Stomach (tissue), 4 donors: ENCODE data around the gene EMC9.

ENCODE experiments used
- POLR2A ChIP-seq, 4 donors: fragments of 450-650 bp; IDR thresholded peaks; one replicate each; pipeline ENCODE4 v1.6.1; 2016; ENCODE audit warnings: antibody characterized with exemption in 4 of 4, control low read depth in 2 of 4, mild to moderate bottlenecking in 1 of 4, moderate library complexity in 1 of 4
- TF ChIP-seq, protein P1 (sequence below), 7 experiments: fragments of 450-650 bp in 4 of 7; fragments of 200-600 bp in 3 of 7; sonication (generic) in 3 of 7; IDR thresholded peaks; one replicate each; pipeline ENCODE4 v1.5.1; 2016 to 2019; ENCODE audit warnings: antibody characterized with exemption in 7 of 7, control low read depth in 2 of 7, mild to moderate bottlenecking in 1 of 7

DNA sequence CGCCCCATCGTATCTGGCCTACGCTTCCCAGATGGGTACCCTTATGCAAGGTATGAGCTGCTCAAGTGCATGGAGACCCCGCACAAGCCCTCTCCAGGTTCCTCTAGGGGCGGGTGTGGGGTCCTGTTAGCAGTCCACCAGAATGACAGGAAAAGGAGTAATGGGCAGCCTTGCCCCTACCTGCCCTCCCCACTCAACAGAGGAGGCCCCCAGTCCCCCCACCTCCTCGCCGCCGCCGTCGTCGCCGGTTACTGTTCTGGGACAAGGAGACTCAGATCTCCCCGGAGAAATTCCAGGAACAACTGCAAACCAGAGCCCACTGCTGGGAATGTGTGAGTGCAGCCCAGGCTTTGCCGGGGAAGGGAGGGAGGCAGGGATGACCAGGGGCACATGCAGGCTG is 36.5 kb upstream of the EMC9 start:
- TF ChIP-seq, protein P1, sequence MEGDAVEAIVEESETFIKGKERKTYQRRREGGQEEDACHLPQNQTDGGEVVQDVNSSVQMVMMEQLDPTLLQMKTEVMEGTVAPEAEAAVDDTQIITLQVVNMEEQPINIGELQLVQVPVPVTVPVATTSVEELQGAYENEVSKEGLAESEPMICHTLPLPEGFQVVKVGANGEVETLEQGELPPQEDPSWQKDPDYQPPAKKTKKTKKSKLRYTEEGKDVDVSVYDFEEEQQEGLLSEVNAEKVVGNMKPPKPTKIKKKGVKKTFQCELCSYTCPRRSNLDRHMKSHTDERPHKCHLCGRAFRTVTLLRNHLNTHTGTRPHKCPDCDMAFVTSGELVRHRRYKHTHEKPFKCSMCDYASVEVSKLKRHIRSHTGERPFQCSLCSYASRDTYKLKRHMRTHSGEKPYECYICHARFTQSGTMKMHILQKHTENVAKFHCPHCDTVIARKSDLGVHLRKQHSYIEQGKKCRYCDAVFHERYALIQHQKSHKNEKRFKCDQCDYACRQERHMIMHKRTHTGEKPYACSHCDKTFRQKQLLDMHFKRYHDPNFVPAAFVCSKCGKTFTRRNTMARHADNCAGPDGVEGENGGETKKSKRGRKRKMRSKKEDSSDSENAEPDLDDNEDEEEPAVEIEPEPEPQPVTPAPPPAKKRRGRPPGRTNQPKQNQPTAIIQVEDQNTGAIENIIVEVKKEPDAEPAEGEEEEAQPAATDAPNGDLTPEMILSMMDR (IDR thresholded peaks at IDR 0.05) = no peak
- TF ChIP-seq POLR2A (IDR thresholded peaks at IDR 0.05) = no peak
